Breast epithelium (tissue), 3 donors: ENCODE results near the gene CAMSAP2.

Experiments
- CTCF ChIP-seq, 3 donors: fragments of 450-650 bp; IDR thresholded peaks; one replicate each; pipeline ENCODE4 v1.5.1; 2016 to 2017; ENCODE audit warnings: antibody characterized with exemption in 3 of 3, mild to moderate bottlenecking in 3 of 3, moderate library complexity in 3 of 3
- POLR2A ChIP-seq: fragments of 450-650 bp; IDR thresholded peaks from one replicate; pipeline ENCODE4 v1.6.1; 2016; ENCODE audit warnings: antibody characterized with exemption, mild to moderate bottlenecking, moderate library complexity
- POLR2AphosphoS5 ChIP-seq, 3 donors: sonication (generic); formaldehyde crosslinking; IDR thresholded peaks; one replicate each; pipeline ENCODE4 v1.6.1; 2017; ENCODE audit warnings: antibody characterized with exemption in 3 of 3

GRCh38 chr1:200889571-200889970 is 150.9 kb downstream of the CAMSAP2 start:
- TF ChIP-seq CTCF (IDR thresholded peaks at IDR 0.05) (no peak), POLR2A (no peak), POLR2AphosphoS5 (IDR thresholded peaks at IDR 0.05) (no peak)
